GM15510 (cell line): Measurements from ENCODE around the gene PRR22.
A peak's percentile ranks its signal among the peaks of the same experiment; 100 is the strongest.

ENCODE experiments used
- POLR2A ChIP-seq: IDR thresholded peaks from 3 replicates; pipeline ENCODE4 v1.6.1; 2011; ENCODE audit warnings: borderline replicate concordance; ENCODE audit not compliant: insufficient read length; ENCODE audit errors: extremely low read depth

PRR22 gene

GRCh38 chr19:5803752-5804515 is 19.4 kb upstream of the PRR22 start:
- TF ChIP-seq POLR2A, result no peak

- TF ChIP-seq POLR2A, result no peak
Measured at GRCh38 chr19:5803441-5803751, 18.9 kb upstream of the PRR22 start.

- TF ChIP-seq POLR2A, result no peak
Measured at GRCh38 chr19:5801796-5802619, 17.5 kb upstream of the PRR22 start.

GRCh38 chr19:5800361-5801270 is 16.1 kb upstream of the PRR22 start:
- TF ChIP-seq POLR2A, result no peak

- no peak for TF ChIP-seq POLR2A
Measured at GRCh38 chr19:5799247-5800241, 15.0 kb upstream of the PRR22 start.

GRCh38 chr19:5798244-5798643 is 13.7 kb upstream of the PRR22 start:
- TF ChIP-seq POLR2A, result no peak

- TF ChIP-seq POLR2A, result no peak
Measured at GRCh38 chr19:5795382-5795919, 10.9 kb upstream of the PRR22 start.

GRCh38 chr19:5793188-5793587 is 8.6 kb upstream of the PRR22 start:
- TF ChIP-seq POLR2A, result no peak

- no peak for TF ChIP-seq POLR2A
Measured at GRCh38 chr19:5792224-5792623, 7.7 kb upstream of the PRR22 start.

GRCh38 chr19:5790559-5791520 is 6.3 kb upstream of the PRR22 start, which contains the start of gene DUS3L:
Gene DUS3L (minus strand): TSS chr19:5791163. CDS start chr19:5791141, 22 bp downstream.
- TF ChIP-seq POLR2A, result peak; percentile 79

- TF ChIP-seq POLR2A, result no peak
Measured at GRCh38 chr19:5789886-5790558, 5.5 kb upstream of the PRR22 start.

- TF ChIP-seq POLR2A, result no peak
Measured at GRCh38 chr19:5789351-5789761, 4.8 kb upstream of the PRR22 start.

GRCh38 chr19:5788422-5788821 is 3.9 kb upstream of the PRR22 start:
- TF ChIP-seq POLR2A, result no peak
